ENCODE measurements around the gene MTUS2. TPM values are rescaled to one million over a fixed set of nuclear protein-coding genes. Genes with fewer than 3 reads are reported as not detected.

Gene MTUS2
- total RNA-seq, 1 donor from 2014 or later, result 5.1 TPM

DNA sequence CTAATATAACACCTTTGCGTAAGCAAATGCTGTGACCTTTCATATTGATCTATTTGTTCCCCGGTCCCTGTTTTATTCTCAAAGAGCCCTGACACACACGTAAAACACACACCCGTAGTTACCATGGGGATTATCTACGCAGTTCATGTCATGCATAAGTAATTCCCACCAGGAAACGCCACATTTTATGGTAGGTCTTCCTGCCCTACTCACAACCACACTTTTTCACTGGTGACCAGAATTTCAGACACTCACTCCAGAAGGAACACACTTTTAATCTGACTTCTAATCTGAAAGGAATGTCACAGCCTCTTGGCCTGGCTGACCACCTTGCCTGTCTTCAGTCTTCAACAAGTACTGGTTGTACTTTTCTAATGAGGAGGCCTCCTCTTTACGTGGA lies 728.6 kb downstream of the MTUS2 start:
- DNase-seq (ENCODE audit: low spot score), result no peak

DNA sequence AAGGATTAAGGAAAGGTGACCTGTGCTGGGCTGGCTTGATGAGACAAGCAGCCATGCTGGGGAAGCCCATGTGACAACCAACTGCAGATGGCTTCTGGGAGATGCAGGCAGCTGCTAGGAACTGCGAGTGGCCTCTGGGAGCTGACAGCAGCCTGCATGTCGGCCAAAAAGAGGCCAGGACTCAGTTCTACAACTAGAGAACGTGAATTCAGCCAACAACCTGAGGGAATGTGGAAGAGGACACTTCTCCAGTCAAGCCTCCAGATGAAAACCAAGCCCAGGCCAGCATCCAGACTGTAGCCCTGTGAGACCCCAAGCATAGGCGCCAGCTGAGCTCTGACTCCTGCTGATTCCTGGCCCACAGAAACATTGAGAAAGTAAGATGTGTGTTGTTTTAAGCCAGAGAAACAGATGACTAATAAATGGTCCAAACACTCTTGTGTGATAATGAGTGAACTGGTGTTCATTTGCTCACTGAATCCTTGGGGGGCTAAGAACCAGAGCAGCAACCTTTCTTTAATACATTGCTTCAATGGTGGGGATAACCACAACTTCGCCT lies 730.4 kb downstream of the MTUS2 start:
- no peak for DNase-seq (ENCODE audit: low spot score)

DNA sequence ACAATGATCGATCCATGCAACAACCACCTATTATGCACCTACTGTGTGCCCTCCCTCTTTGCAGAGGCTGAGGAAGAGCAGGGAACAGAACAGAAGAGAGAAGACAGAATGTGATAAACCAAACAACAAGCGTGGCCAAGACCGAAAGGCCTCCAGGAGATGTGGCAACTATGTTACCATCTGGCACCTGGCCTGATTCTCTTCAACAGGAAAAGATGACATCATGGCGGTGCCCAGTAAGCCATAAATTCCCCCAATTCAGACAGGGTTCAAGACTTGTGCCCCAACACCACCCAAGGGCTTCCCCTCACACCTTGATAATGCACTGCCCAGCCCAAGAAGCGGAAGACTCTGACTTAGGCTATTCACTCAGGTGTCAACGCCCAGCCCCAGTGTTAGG lies 731.1 kb downstream of the MTUS2 start:
- no peak for DNase-seq (ENCODE audit: low spot score)

Other genes with a start within 250 kb of the MTUS2 start
- gene POMP, start 161.2 kb upstream of the MTUS2 start, total RNA-seq, result 51.6 TPM
- 12.6 TPM for gene SLC46A3, start 101.4 kb upstream of the MTUS2 start, total RNA-seq